Activated T-cell treated with anti-CD3 and anti-CD28 coated beads, Interleukin-2, amount 50 U/mL, for 72 hours (primary cell): Measurements from ENCODE around the gene MOXD1. TPM values are rescaled to one million over a fixed set of nuclear protein-coding genes. Genes with fewer than 3 reads are reported as not detected.

Source experiments
- ATAC-seq, 2 donors: fragments of 150-1000 bp; cut with Tn5 transposase; replicated peaks in 1 of 2; 2 replicates each; pipeline ENCODE4 v1.10.0; 2021; ENCODE audit warnings: moderate library complexity in 2 of 2, mild to moderate bottlenecking in 1 of 2
- DNase-seq, 2 donors: peaks; one replicate each; pipeline ENCODE4 v3.0.0; 2021 to 2022; ENCODE audit warnings: mixed read lengths in 1 of 2
- H3K27ac Mint-ChIP-seq: one replicate; pipeline ENCODE4 v1.8.0; 2022; ENCODE audit warnings: mild to moderate bottlenecking, moderate library complexity, mixed read lengths
- H3K27me3 Mint-ChIP-seq: one replicate; pipeline ENCODE4 v1.8.0; 2022; ENCODE audit warnings: low read depth, mixed read lengths
- H3K36me3 Mint-ChIP-seq, 2 donors: one replicate each; pipeline ENCODE4 v1.8.0; 2022; ENCODE audit warnings: mixed read lengths in 2 of 2, mild to moderate bottlenecking in 1 of 2; ENCODE audit not compliant: insufficient read depth in 2 of 2
- H3K4me1 Mint-ChIP-seq: one replicate; pipeline ENCODE4 v1.8.0; 2022; ENCODE audit warnings: low read depth, mixed read lengths
- H3K4me3 Mint-ChIP-seq, 2 donors: one replicate each; pipeline ENCODE4 v1.8.0; 2022; ENCODE audit warnings: mild to moderate bottlenecking in 2 of 2, mixed read lengths in 2 of 2, moderate library complexity in 2 of 2
- H3K9me3 Mint-ChIP-seq, 2 donors: one replicate each; pipeline ENCODE4 v1.8.0; 2022; ENCODE audit warnings: mixed read lengths in 2 of 2
- total RNA-seq, 2 donors: library from RNA; stranded (reverse); gene quantifications; one replicate each; pipeline ENCODE4 v1.2.3, GENCODE V29; 2022

MOXD1 gene
- total RNA-seq, 2 donors from 2014 or later, result not detected

DNA sequence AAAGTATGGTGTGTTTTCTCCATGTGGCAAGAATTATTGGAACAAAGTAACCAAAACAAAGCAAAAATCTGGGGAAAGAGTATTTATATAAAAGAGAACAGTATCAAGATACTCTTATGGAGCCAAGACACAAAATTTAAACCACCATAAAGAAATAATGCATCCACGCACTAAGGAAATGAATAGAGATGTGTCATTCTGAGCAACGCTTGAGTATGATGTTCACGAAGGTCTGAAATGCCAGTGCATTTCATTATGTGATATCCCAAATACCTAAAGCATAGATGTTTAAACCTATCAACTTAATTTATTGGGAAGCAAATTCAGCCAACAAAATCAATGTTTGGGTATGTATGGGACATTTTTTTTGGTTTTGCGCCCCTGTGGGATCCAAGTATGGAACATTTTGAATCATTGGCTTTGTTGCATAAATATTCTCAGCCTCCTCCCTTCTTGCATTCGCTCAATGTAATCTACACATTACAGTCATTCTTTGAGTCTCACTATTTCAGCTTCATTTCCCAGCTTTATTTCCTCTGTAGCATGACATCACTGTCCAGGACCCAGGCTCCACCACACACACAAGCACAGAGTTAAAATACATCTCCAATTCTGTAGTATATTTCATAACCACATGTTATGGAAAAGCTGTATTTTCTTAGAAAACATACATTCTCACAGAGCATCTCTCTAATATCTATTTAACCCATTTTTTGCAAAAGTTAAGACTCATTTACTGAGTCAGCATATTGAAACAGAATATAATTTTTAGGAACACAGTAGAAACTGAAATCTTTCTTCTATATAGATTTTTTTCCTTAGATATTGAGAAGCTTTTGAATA lies 11.6 kb upstream of the MOXD1 start:
- Mint-ChIP-seq H3K4me3 (no peak overlapping the region), H3K27me3 (peaks cover 73% of the 10 kb centered on the region), H3K9me3 (peaks cover 0 to 3% of the 10 kb centered on the region in 2 donors), H3K36me3 (no peaks in the 10 kb centered on the region), H3K27ac (no peak overlapping the region), H3K4me1 (no peaks in the 10 kb centered on the region)
- no peak for ATAC-seq
- DNase-seq, result no peak

- no peak overlapping the region for H3K27ac Mint-ChIP-seq
- H3K4me3 Mint-ChIP-seq, result no peak overlapping the region
- H3K27me3 Mint-ChIP-seq, result peaks cover 75% of the 10 kb centered on the region
- no peak for ATAC-seq
- no peak for DNase-seq
- H3K36me3 Mint-ChIP-seq, result no peaks in the 10 kb centered on the region
- no peaks in the 10 kb centered on the region for H3K4me1 Mint-ChIP-seq
- H3K9me3 Mint-ChIP-seq, result no peaks in the 10 kb centered on the region
Observed at GRCh38 chr6:132411296-132411695, 10.0 kb upstream of the MOXD1 start.

- DNase-seq (no peak), ATAC-seq (no peak)
- H3K27ac Mint-ChIP-seq, result no peak overlapping the region
- no peaks in the 10 kb centered on the region for H3K36me3 Mint-ChIP-seq
- H3K9me3 Mint-ChIP-seq, result no peaks in the 10 kb centered on the region
- no peaks in the 10 kb centered on the region for H3K4me1 Mint-ChIP-seq
- peaks cover 75% of the 10 kb centered on the region for H3K27me3 Mint-ChIP-seq
- no peak overlapping the region for H3K4me3 Mint-ChIP-seq
Observed at GRCh38 chr6:132410830-132411229, 9.6 kb upstream of the MOXD1 start.

DNA sequence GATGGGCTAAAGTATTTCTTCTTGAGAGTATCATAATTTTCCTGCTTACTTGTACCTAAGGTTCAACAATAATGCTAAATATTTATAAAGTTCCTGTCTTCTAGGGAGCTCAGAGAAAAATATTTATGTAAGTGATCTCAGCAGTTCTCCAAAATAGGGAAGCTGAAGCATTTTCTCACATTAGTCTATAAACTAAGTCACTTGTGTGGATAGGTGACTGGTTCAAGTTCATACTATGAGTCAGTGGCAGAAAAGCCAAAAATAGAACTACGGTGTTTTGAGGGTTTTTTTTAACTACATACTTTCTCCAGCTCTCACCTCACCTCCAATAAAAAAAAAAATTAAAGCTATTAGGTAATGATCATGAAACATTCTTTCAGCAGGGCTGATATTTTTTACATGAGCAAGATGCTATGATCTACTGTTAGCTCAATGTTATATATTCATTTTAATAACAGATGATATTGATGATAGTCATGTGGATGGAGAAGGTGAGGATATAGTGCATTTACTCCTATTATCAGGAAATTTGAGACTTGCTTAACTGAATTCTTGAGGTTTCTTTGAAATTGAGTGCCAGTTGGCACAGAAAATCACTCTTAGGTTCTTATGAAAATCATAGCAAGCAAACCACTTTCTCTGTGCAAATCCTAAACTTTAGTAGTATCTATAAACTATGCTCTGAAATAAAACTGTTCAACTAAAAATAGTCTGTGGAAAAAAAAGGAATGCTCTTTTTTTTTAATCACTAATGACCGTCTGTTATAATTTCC lies 4.1 kb upstream of the MOXD1 start:
- no peak overlapping the region for H3K4me3 Mint-ChIP-seq
- ATAC-seq, result peak; percentile 41 to 45

DNA sequence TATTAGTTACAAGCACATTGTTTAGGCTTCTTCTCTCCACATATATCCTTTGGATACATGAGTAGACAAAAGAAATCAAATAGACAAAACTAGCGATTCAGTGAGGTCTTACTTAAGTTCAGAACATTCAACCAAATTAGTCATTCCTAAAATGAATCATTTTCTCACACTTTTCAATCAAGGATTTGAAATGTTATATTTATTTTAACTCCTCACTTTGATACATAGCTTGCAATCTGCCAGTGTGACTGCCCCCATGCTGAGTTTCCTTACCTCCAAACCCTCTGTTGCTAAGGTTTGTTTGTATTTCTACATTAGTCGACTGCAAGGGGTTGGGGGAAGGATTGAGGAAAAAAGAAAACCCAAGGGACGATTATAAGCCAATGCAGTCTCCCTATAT lies 3.5 kb upstream of the MOXD1 start:
- H3K4me3 Mint-ChIP-seq, result no peak overlapping the region
- ATAC-seq, result peak; percentile 52 to 53

More for the DNA sequence above, 4.1 kb upstream of the MOXD1 start:
- H3K9me3 Mint-ChIP-seq, result no peaks in the 10 kb centered on the region
- H3K4me1 Mint-ChIP-seq, result peaks cover 16% of the 10 kb centered on the region
- DNase-seq, result no peak
- H3K27me3 Mint-ChIP-seq, result peaks cover 79% of the 10 kb centered on the region
- no peaks in the 10 kb centered on the region for H3K36me3 Mint-ChIP-seq
- H3K27ac Mint-ChIP-seq, result no peak overlapping the region

DNA sequence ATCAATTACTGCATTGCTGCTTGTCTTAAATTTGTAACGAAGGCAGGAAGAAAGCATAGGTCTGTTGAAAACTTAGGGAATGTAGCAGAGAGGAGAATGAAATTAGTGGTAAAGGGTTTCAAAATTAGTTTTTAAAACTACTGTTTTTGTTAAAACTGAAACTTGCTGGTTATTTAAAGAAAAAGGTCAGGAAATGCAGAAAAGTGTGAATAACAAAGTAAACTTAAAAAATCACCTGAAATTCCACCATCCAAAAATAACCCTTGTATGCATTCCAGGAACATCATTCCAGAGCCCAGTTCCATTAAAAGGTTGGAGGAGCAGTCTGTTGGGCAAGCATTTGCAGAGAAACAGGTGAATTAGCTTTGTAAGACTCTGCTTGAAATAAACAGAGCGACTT lies 3.1 kb upstream of the MOXD1 start:
- Mint-ChIP-seq H3K9me3 (no peaks in the 10 kb centered on the region), H3K4me3 (peak overlapping the region in 1 of 2 donors; percentile 24), H3K4me1 (peaks cover 16% of the 10 kb centered on the region), H3K27me3 (peaks cover 83% of the 10 kb centered on the region), H3K27ac (no peak overlapping the region), H3K36me3 (no peaks in the 10 kb centered on the region)
- ATAC-seq, result no peak
- DNase-seq, result no peak

More for the DNA sequence above, 3.5 kb upstream of the MOXD1 start:
- Mint-ChIP-seq H3K27ac (no peak overlapping the region), H3K36me3 (no peaks in the 10 kb centered on the region), H3K4me1 (peaks cover 16% of the 10 kb centered on the region), H3K27me3 (peaks cover 83% of the 10 kb centered on the region), H3K9me3 (no peaks in the 10 kb centered on the region)
- no peak for DNase-seq

DNA sequence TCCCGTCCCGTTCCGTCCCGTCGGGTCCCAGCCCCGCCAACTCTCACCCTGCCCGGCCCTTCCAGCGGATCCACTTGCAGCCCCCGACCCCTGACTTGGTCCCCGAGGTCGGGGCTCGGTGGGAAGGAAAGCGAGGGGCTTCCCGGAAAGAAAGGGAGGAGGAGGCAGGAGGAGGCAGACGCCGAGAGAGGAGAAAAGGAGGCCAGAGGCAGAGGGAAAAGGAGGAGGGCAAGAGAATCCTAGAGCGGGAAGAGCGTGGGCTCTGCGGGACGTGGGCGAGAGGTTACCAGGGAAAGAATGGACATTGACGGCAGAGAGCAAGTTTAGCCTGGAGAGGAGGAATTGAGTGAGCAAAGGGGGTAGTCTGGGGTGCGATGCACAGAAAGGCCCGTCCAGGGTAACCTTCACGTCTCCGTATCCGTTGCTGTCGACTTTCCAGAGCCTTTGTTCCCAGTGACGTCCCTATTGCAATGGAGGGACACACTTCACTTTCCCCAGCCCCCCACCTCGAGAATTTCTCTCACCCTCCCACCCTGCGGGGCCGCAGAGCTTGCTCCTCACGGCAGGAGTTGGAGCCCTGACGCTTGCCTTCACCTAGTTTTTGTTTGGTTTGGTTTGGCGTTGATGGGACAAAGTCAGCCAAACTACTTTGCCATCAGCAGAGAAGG lies 477 bp upstream of the MOXD1 start:
- no peak for ATAC-seq
- peaks cover 83% of the 10 kb centered on the region for H3K27me3 Mint-ChIP-seq
- DNase-seq, result no peak
- no peak overlapping the region for H3K27ac Mint-ChIP-seq
- no peaks in the 10 kb centered on the region for H3K9me3 Mint-ChIP-seq
- H3K36me3 Mint-ChIP-seq, result no peaks in the 10 kb centered on the region
- H3K4me1 Mint-ChIP-seq, result peaks cover 16% of the 10 kb centered on the region
- peak overlapping the region; percentile 45 to 47 for H3K4me3 Mint-ChIP-seq

GRCh38 chr6:132400555-132400882 lies 756 bp downstream of the MOXD1 start:
- DNase-seq (no peak), ATAC-seq (no peak)
- Mint-ChIP-seq H3K4me3 (peak overlapping the region; percentile 64 to 66), H3K36me3 (no peaks in the 10 kb centered on the region), H3K27me3 (peaks cover 83% of the 10 kb centered on the region), H3K27ac (no peak overlapping the region), H3K4me1 (peaks cover 16% of the 10 kb centered on the region), H3K9me3 (no peaks in the 10 kb centered on the region)

DNA sequence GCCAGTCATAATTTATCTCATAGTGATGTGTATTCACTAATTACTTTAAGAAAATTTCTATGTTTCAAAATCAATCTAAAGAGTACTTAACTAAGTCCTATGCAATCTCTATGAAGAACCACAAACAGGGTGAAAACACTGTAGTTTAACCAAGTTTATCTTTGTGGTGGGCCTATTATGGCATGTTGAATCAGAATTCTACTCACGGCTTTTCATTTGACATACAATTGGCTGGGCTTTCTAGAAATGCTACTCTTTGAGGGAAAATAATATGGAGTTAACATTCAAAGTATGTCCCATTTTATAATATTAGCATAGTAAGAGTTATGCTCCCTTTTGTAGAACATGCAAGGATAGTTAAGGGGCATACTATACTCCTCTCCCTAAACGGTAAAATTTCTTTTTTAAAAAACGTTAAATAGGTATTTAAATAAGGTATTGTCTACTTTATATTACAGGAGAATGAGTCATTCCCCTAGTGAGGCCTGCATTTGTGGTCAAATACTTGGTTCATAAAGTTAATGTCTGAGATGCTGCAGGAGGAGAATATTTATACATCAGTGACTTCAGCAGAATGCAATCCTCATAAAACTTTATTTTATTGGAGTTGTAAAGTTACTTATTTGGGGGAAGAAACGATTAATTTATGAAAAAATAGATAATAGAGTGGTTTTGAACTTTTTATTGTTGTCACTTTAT lies 1.8 kb downstream of the MOXD1 start:
- Mint-ChIP-seq H3K27ac (no peak overlapping the region), H3K9me3 (peaks cover 5 to 8% of the 10 kb centered on the region in 2 donors), H3K4me3 (no peak overlapping the region), H3K27me3 (peaks cover 85% of the 10 kb centered on the region), H3K36me3 (peaks cover 2 to 10% of the 10 kb centered on the region in 2 donors), H3K4me1 (peaks cover 7% of the 10 kb centered on the region)
- DNase-seq, result no peak
- no peak for ATAC-seq

DNA sequence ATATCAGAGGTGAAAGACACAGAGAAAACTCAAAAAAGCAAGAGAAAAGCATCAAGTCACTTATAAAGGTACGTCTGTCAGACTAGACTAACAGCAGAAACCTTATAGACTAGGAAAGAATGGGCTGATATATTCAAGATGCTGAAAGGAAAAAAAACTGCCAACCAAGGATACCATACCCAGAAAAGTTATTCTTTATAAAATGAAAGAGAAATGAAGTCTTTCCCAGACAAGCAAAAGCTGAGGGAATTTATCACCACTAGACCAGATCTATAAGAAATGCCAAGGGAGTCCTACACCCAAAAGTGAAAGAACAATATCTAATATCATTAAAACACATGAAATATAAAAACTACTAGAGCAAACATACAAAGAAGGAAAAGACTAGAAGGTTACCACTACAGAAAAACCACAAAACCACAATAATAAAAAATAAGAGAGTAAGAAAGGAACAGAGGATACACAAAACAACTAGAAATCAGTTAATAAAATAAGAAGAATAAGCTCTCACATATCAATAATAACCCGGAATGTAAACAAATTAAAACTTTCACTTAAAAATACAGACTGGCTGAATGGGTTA lies 6.2 kb downstream of the MOXD1 start:
- no peaks in the 10 kb centered on the region for H3K4me1 Mint-ChIP-seq
- H3K27ac Mint-ChIP-seq, result peak overlapping the region; percentile 61
- no peak for ATAC-seq
- peaks cover 12 to 18% of the 10 kb centered on the region in 2 donors for H3K9me3 Mint-ChIP-seq
- H3K36me3 Mint-ChIP-seq, result peaks cover 4 to 19% of the 10 kb centered on the region in 2 donors
- no peak overlapping the region for H3K4me3 Mint-ChIP-seq
- H3K27me3 Mint-ChIP-seq, result peaks cover 85% of the 10 kb centered on the region
- no peak for DNase-seq

DNA sequence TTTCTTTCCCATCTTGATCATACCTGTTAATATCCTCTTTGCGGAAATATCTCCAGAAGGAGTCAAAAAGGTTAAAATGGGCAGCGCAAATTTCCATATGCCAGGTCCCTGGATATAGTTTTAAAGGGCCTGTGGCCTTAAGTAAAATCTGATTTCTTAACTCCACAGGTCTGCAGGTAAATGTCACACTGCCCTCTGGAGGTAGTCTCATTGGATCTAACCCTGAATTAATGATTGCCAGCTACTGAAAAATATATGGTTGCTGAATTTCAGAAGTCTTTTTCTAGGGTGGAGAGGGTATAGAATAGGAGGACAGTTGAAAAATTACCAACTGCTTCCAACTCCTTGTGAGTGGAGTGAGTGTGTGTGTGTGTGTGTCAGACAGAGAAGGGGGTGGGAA lies 8.5 kb downstream of the MOXD1 start:
- peaks cover 12 to 18% of the 10 kb centered on the region in 2 donors for H3K9me3 Mint-ChIP-seq
- H3K4me1 Mint-ChIP-seq, result no peaks in the 10 kb centered on the region
- DNase-seq (no peak), ATAC-seq (no peak)
- H3K27me3 Mint-ChIP-seq, result peaks cover 69% of the 10 kb centered on the region
- H3K4me3 Mint-ChIP-seq, result no peak overlapping the region
- peaks cover 4 to 19% of the 10 kb centered on the region in 2 donors for H3K36me3 Mint-ChIP-seq
- H3K27ac Mint-ChIP-seq, result no peak overlapping the region

DNA sequence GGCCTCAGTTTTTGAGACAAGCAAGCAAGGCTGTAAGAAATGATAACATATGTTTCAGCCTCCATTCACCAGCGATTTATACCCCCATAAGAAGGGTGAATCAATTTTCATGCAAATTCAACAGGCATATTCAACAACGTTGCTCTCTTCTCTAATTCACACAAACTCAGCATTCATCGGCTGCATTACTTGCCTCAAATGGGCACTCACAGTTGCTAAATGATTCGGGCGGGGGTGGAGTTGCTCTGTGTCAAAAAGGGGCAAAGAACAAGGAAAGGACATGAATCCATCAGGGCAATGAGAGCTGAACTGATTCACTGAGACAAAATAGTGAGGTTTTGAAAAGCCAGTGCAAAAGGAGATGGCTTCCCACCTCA lies 9.0 kb downstream of the MOXD1 start:
- no peak for ATAC-seq
- no peak for DNase-seq
- Mint-ChIP-seq H3K27ac (no peak overlapping the region), H3K27me3 (peaks cover 63% of the 10 kb centered on the region), H3K4me1 (no peaks in the 10 kb centered on the region), H3K36me3 (peaks cover 4 to 19% of the 10 kb centered on the region in 2 donors), H3K4me3 (no peak overlapping the region), H3K9me3 (peaks cover 12 to 18% of the 10 kb centered on the region in 2 donors)
